ENCODE data around the gene KLK5.
A peak's percentile ranks its signal among the peaks of the same experiment; 100 is the strongest.
"Not testable (repeated sequence)": the region's sequence is repeated elsewhere in the genome, so short reads cannot be mapped to it uniquely, and the experiment has no call there.

The KLK5 gene

DNA sequence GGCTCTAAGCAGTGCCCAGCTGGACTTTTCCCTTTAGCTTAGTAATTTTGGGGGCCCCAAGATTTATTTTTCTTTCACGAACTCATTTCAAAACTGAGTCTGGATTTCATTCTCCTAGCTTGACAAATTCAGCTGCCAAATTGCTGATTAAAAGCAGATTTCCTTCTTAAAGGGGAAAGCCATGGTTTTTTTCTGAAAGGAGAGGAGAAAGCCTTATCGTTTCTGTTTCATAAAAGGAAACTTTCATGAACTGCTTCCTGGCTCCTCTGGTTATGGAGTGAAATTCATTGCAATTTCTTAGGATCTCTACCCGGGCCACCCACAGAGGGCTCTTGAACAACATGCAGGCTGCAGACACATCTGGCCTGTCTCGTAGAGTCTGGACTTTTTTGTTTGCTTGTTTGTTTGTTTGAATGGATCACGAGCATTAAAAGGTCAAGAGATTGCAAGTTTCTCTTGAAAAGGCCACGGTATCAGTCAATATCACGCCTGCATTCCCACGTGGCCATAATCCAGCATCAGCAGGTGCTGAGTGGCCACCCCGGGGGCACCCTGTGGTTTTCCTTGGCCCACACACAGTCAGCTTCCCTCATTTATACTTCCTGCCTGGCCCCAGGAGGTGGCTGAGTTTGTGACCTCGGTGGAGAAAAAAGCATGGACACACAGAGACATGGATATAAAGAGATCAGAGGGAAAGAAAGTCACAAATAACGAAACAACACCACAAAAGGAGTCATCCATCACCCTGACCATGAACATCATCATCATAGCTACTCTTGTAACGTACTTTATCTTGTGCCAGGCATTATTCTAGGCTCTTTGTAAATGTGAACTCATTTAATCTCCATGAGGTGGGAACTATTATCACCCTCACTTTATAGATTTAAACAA is 31.2 kb downstream of the KLK5 start:
- peak; percentile 89 for DNase-seq

- no peak for DNase-seq
These were observed 36.8 kb downstream of the KLK5 start for GRCh38 chr19:50916069-50916468.

DNA sequence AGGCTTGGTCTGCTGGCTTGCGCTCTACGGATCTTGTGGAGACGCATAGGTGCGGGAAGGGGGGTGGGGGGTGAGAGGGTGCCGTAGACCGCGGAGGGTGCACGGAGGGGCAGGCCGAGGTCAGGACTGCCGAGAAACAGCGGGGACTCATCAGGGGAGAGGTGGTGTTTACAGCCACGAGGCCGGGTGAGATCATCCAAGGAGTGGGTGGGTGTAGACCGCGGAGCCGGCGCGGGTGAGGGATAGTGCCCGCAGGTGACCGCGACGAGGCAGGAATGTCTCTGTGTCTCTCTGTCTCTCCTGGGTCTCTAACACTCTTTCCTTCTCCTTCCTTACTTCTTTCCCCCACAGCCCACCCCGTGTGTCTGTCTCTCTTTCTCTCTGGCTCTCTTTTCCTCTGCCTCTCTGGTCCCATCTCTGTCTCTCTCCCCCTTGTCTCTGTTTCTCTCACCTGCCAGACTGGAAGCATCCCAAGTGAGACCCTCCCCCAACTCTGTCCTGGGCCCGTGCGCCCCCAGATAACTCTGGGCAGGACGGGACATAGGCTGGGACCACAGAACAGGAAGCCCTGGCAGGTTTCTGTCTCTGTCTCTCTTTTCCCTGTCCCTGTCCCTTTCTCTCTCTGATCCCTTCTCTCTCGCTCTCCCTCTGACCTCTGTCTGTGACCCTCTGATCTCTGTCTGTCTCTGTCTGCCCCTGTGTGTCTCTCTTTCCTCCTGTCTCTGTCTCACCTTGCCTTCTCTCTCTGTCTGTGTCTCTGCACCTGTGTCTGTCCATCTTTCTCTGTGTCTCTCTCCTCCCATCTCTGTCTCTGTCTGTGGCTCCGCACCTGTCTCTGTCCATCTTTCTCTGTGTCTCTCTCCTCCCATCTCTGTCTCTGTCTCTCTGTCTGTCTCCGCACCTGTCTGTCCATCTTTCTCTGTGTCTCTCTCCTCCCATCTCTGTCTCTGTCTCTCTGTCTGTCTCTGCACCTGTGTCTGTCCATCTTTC is 39.8 kb downstream of the KLK5 start:
- DNase-seq, result no peak

GRCh38 chr19:50912102-50912599 is 40.7 kb downstream of the KLK5 start:
- DNase-seq, result no peak

GRCh38 chr19:50911206-50912101 is 41.4 kb downstream of the KLK5 start, which contains the start of gene KLK4:
Gene KLK4, minus strand, starts transcription at chr19:50911395. Its CDS starts 657 bp downstream, at chr19:50910738.
- DNase-seq, result no peak

GRCh38 chr19:50910722-50911121 is 42.1 kb downstream of the KLK5 start:
- DNase-seq, result no peak

GRCh38 chr19:50909240-50910070 is 43.4 kb downstream of the KLK5 start:
- DNase-seq, result peak; percentile 84

GRCh38 chr19:50908336-50908735 is 44.5 kb downstream of the KLK5 start:
- DNase-seq, result no peak

- peak; percentile 47 for DNase-seq
These were observed 46.6 kb downstream of the KLK5 start for GRCh38 chr19:50906217-50906616.

DNA sequence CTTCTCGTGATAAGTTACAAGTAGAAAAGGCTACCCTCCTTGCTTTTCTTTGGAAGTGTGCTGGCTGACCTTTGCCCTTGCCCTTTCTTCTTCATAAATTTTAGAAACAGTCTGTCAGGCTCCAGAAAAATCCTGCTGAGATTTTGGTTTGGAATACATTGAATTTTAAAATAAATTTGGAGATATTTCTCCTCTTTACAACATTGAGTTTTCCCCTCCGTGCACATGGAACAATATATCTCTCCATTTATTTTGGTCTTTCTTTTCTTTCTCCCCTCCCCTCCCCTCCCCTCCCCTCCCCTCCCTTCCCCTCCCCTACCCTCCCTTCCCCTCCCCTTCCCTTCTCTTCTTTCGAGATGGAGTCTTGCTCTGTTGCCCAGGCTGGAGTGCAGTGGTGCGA is 50.2 kb downstream of the KLK5 start:
- no peak for DNase-seq

- no peak for DNase-seq
These were observed 53.3 kb downstream of the KLK5 start for GRCh38 chr19:50899569-50899968.

DNA sequence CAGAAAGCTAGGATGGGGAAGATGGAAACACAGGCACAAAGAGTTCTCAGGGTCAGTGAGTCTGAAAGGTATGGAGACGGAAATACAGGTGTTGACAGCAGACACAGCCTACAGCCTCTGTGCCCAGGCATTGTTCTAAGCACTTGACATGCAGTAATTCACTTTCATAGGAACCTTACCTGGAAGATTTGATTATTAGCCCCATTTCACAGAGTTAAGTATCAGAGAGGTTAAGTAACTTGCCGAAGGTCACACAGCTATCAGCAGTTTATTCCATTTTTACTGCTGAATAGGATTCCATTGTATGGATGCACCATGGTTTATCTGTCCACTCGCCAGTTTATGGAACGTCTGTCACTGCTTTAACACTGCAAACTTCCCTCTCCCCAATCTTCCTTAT is 54.8 kb downstream of the KLK5 start:
- DNase-seq, result no peak

- no peak for DNase-seq
These were observed 55.2 kb downstream of the KLK5 start for GRCh38 chr19:50897612-50898011.

GRCh38 chr19:50897191-50897607 is 55.6 kb downstream of the KLK5 start:
- DNase-seq, result no peak

GRCh38 chr19:50896591-50897190 is 56.1 kb downstream of the KLK5 start:
- peak; percentile 61 for DNase-seq

DNA sequence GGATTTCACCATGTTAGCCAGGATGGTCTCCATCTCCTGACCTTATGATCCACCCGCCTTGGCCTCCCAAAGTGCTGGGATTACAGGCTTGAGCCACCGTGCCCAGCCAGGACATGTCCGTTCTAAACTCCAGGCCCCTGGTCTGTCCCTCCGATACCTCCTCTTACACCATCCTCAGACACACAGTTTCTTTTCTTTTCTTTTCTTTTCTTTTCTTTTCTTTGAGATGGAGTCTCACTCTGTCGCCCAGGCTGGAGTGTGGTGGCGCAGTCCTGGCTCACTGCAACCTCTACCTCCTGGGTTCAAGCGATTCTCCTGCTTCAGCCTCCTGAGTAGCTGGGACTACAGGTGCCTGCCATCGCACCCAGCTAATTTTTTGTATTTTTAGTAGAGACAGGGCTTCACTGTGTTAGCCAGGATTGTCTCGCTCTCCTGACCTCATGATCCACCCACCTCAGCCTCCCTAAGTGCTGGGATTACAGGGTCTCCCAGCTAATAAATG is 56.7 kb downstream of the KLK5 start:
- DNase-seq, result not testable (repeated sequence)

DNA sequence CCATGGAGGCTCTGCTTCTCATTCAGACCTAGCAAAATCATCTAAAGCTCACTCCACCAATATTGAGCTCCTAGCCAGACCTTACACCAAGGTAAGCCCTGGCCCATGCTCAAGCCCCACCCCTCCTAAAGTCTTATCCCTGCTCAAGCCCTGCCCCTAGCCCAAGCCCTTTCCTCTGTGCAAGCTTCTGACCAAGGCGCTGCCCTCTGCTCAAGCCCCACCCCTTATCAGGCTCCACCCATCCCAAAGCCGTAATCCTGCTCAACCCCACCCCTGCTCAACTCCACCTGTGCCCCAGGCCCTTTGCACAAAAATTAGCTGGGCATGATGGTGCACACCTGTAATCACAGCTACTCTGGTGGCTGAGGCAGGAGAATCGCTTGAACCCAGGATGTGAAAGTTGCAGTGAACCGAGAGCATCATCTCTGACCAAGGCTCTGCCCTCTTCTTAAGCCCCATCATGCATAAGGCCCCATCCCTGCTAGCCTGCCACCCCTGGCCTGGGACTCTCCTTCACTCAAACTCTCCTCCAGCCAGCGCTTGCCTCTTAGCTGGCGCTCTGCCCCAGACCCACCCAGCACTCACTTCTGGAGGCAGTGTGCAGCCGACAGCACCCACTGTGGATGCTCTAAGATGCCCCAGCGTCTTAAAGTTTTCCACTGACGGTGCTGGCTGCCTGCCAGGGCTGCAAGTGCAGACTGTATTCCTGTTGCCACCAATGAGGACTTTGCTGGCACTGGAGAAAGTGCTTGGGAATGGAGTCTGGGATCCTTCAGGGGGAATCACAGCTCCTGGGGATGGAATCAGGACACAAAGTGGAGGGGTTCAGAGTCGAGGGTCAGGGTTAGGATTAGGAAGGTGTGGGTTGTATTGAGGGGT is 58.1 kb downstream of the KLK5 start:
- no peak for DNase-seq
